NCI-H2171 treated with DMSO at 0.1 percent for 48 hours (cell line): Measurements from ENCODE around the gene DSTYK.
"Not testable (repeated sequence)": the region's sequence is repeated elsewhere in the genome, so short reads cannot be mapped to it uniquely, and the experiment has no call there.

ENCODE experiments used
- DNase-seq: peaks from one replicate; lab custom pipeline; 2025; lab: John Stamatoyannopoulos, UW

DSTYK gene

GRCh38 chr1:205171369-205171768, 40.1 kb downstream of the DSTYK start:
- no peak for DNase-seq

- no peak for DNase-seq
These were observed 40.8 kb downstream of the DSTYK start for GRCh38 chr1:205170532-205171269.

GRCh38 chr1:205169248-205169647, 42.3 kb downstream of the DSTYK start:
- no peak for DNase-seq

GRCh38 chr1:205168291-205168690, 43.2 kb downstream of the DSTYK start:
- DNase-seq: no peak

- DNase-seq: no peak
These were observed 49.2 kb downstream of the DSTYK start for GRCh38 chr1:205162301-205162700.

- DNase-seq: no peak
These were observed 50.4 kb downstream of the DSTYK start for GRCh38 chr1:205161076-205161475.

- DNase-seq: no peak
These were observed 53.4 kb downstream of the DSTYK start for GRCh38 chr1:205158048-205158616.

- not testable (repeated sequence) for DNase-seq
These were observed 55.7 kb downstream of the DSTYK start for GRCh38 chr1:205155665-205156377.

- no peak for DNase-seq
These were observed 59.0 kb downstream of the DSTYK start for GRCh38 chr1:205152505-205152904.

- no peak for DNase-seq
These were observed 60.7 kb downstream of the DSTYK start for GRCh38 chr1:205150651-205151428.

- no peak for DNase-seq
These were observed 64.2 kb downstream of the DSTYK start for GRCh38 chr1:205147191-205147835.

GRCh38 chr1:205144751-205145150, 66.8 kb downstream of the DSTYK start:
- no peak for DNase-seq

GRCh38 chr1:205144046-205144720, 67.3 kb downstream of the DSTYK start:
- DNase-seq: no peak

- DNase-seq: no peak
These were observed 69.4 kb downstream of the DSTYK start for GRCh38 chr1:205142102-205142469.

GRCh38 chr1:205141236-205142101, 70.0 kb downstream of the DSTYK start:
- peak; percentile 78 for DNase-seq

GRCh38 chr1:205140113-205140512, 71.4 kb downstream of the DSTYK start:
- DNase-seq: no peak

- no peak for DNase-seq
These were observed 73.6 kb downstream of the DSTYK start for GRCh38 chr1:205137901-205138300.

GRCh38 chr1:205133287-205133686, 78.2 kb downstream of the DSTYK start:
- no peak for DNase-seq

- no peak for DNase-seq
These were observed 82.0 kb downstream of the DSTYK start for GRCh38 chr1:205129447-205130029.

GRCh38 chr1:205128050-205128449, 83.5 kb downstream of the DSTYK start:
- no peak for DNase-seq
